Gastroesophageal sphincter (tissue), 4 donors: ENCODE results near the gene PARN. TPM values are rescaled to one million over a fixed set of nuclear protein-coding genes. Genes with fewer than 3 reads are reported as not detected.
A peak's percentile ranks its signal among the peaks of the same experiment; 100 is the strongest.

ENCODE experiments used
- ATAC-seq: fragments of 150-250 bp; one replicate; pipeline ENCODE4 v1.9.1; 2016; ENCODE audit warnings: mild to moderate bottlenecking, moderate library complexity
- H3K27ac ChIP-seq, 4 donors: fragments of 200-600 bp; sonication (generic) in 3 of 4; 1 replicate in 3 of 4; 2 replicates in 1 of 4; pipeline ENCODE4 v1.5.1; 2016 to 2019
- H3K27me3 ChIP-seq: fragments of 200-600 bp; sonication (generic); one replicate; pipeline ENCODE4 v1.5.1; 2019
- H3K36me3 ChIP-seq, 2 donors: fragments of 200-600 bp; sonication (generic); one replicate each; pipeline ENCODE4 v1.5.1; 2019; ENCODE audit warnings: control low read depth in 1 of 2
- H3K4me1 ChIP-seq, 3 donors: fragments of 200-600 bp; sonication (generic); 1 replicate in 2 of 3; 2 replicates in 1 of 3; pipeline ENCODE4 v1.5.1; 2016 to 2019; ENCODE audit warnings: control low read depth in 2 of 3
- H3K4me3 ChIP-seq, 2 donors: fragments of 200-600 bp; sonication (generic); one replicate each; pipeline ENCODE4 v1.5.1; 2019; ENCODE audit warnings: mild to moderate bottlenecking in 1 of 2, moderate library complexity in 1 of 2
- H3K9me3 ChIP-seq, 3 donors: fragments of 200-600 bp; sonication (generic); one replicate each; pipeline ENCODE4 v1.5.1; 2017 to 2019; ENCODE audit warnings: control low read depth in 2 of 3
- CTCF ChIP-seq, 4 experiments: fragments of 200-600 bp in 2 of 4; fragments of 450-650 bp in 2 of 4; sonication (generic) in 1 of 4; IDR thresholded peaks; one replicate each; pipeline ENCODE4 v1.5.1; 2017 to 2019; ENCODE audit warnings: antibody characterized with exemption in 4 of 4, mild to moderate bottlenecking in 2 of 4, moderate library complexity in 2 of 4
- EP300 ChIP-seq: sonication (generic); formaldehyde crosslinking; IDR thresholded peaks from one replicate; pipeline ENCODE4 v1.6.1; 2017; ENCODE audit warnings: antibody characterized with exemption, mild to moderate bottlenecking
- POLR2A ChIP-seq, 2 donors: fragments of 450-650 bp; IDR thresholded peaks; one replicate each; pipeline ENCODE4 v1.6.1; 2017; ENCODE audit warnings: antibody characterized with exemption in 2 of 2, mild to moderate bottlenecking in 2 of 2, moderate library complexity in 1 of 2
- POLR2AphosphoS5 ChIP-seq: sonication (generic); formaldehyde crosslinking; IDR thresholded peaks from one replicate; pipeline ENCODE4 v1.6.1; 2017; ENCODE audit warnings: antibody characterized with exemption
- WGBS, 2 donors: methylation state at CpG; one replicate each; pipeline ENCODE4 v1.1.5; 2018; ENCODE audit warnings: low coverage in 1 of 2; 5-methylcytosine and 5-hydroxymethylcytosine counted together
- total RNA-seq, 4 donors: library from RNA; depleted of rRNA; stranded (reverse); fragments of >200 nt; gene quantifications; one replicate each; pipeline ENCODE4 v1.1.0, GENCODE V29; 2016

Gene PARN
- total RNA-seq, 4 donors from 2014 or later: 34.9 to 49.7 (median 40.0) TPM

- WGBS, 2 donors: 50 to 86% methylated on average over 2 to 4 of the region's 4 CpGs
- no peak overlapping the region for H3K4me3 ChIP-seq
Observed at GRCh38 chr16:14528306-14528705, 101.8 kb downstream of the PARN start.

GRCh38 chr16:14527411-14528044 lies 102.5 kb downstream of the PARN start:
- no peak overlapping the region for H3K4me3 ChIP-seq
- no peaks in the 10 kb centered on the region for H3K27me3 ChIP-seq
- H3K27ac ChIP-seq: peak overlapping the region; percentile 25 to 65 (median 52)
- peak; percentile 85 for ATAC-seq
- no peaks in the 10 kb centered on the region for H3K36me3 ChIP-seq
- peaks cover 6 to 33% (median 17%) of the 10 kb centered on the region in 3 donors for H3K4me1 ChIP-seq
- no peaks in the 10 kb centered on the region for H3K9me3 ChIP-seq
- 33 to 44% methylated on average over 5 of the region's 5 CpGs for WGBS, 2 donors
- no peak for TF ChIP-seq POLR2A (IDR thresholded peaks at IDR 0.05)
- TF ChIP-seq POLR2AphosphoS5: peak; percentile 73
- TF ChIP-seq CTCF (IDR thresholded peaks at IDR 0.05): no peak
- TF ChIP-seq EP300: no peak

More at GRCh38 chr16:14528306-14528705, 101.8 kb downstream of the PARN start:
- H3K36me3 ChIP-seq: no peaks in the 10 kb centered on the region
- peaks cover 6 to 33% (median 17%) of the 10 kb centered on the region in 3 donors for H3K4me1 ChIP-seq
- no peak for TF ChIP-seq CTCF (IDR thresholded peaks at IDR 0.05)
- H3K27me3 ChIP-seq: no peaks in the 10 kb centered on the region
- H3K9me3 ChIP-seq: no peaks in the 10 kb centered on the region
- peak overlapping the region in 3 of 4 donors; percentile 55 to 65 (median 64) for H3K27ac ChIP-seq
- no peak for ATAC-seq

GRCh38 chr16:14525596-14525995 lies 104.5 kb downstream of the PARN start:
- Histone ChIP-seq H3K27me3 (no peaks in the 10 kb centered on the region), H3K4me3 (no peak overlapping the region), H3K9me3 (no peaks in the 10 kb centered on the region), H3K27ac (no peak overlapping the region), H3K4me1 (peaks cover 6 to 33% (median 17%) of the 10 kb centered on the region in 3 donors), H3K36me3 (no peaks in the 10 kb centered on the region)
- TF ChIP-seq EP300 (no peak), POLR2A (IDR thresholded peaks at IDR 0.05) (no peak), POLR2AphosphoS5 (no peak), CTCF (IDR thresholded peaks at IDR 0.05) (no peak)
- WGBS, 2 donors: 98 to 100% methylated on average over 1 to 5 of the region's 5 CpGs
- no peak for ATAC-seq

GRCh38 chr16:14524979-14525378 lies 105.1 kb downstream of the PARN start:
- no peak for ATAC-seq
- no peak for TF ChIP-seq POLR2AphosphoS5
- no peak for TF ChIP-seq CTCF (IDR thresholded peaks at IDR 0.05)
- TF ChIP-seq POLR2A (IDR thresholded peaks at IDR 0.05): no peak

GRCh38 chr16:14523632-14524031 lies 106.4 kb downstream of the PARN start:
- Histone ChIP-seq H3K27ac (no peak overlapping the region), H3K4me1 (peaks cover 6 to 24% (median 13%) of the 10 kb centered on the region in 3 donors), H3K4me3 (no peak overlapping the region), H3K36me3 (no peaks in the 10 kb centered on the region), H3K9me3 (no peaks in the 10 kb centered on the region), H3K27me3 (no peaks in the 10 kb centered on the region)
- no peak for ATAC-seq
- TF ChIP-seq POLR2A (IDR thresholded peaks at IDR 0.05) (no peak), POLR2AphosphoS5 (no peak), EP300 (no peak), CTCF (IDR thresholded peaks at IDR 0.05) (no peak)
- 86 to 93% methylated on average over 2 of the region's 2 CpGs for WGBS, 2 donors

More at GRCh38 chr16:14524979-14525378, 105.1 kb downstream of the PARN start:
- Histone ChIP-seq H3K4me3 (no peak overlapping the region), H3K36me3 (no peaks in the 10 kb centered on the region), H3K27ac (no peak overlapping the region), H3K27me3 (no peaks in the 10 kb centered on the region), H3K9me3 (no peaks in the 10 kb centered on the region), H3K4me1 (peaks cover 6 to 33% (median 17%) of the 10 kb centered on the region in 3 donors)
- 81 to 84% methylated on average over 3 of the region's 3 CpGs for WGBS, 2 donors
